Measurements from ENCODE around the gene CASP10. TPM values are rescaled to one million over a fixed set of nuclear protein-coding genes. Genes with fewer than 3 reads are reported as not detected.

The CASP10 gene
- total and polyA plus RNA-seq, 2 of the 8 experiments (the other 6 are each of a cell fraction or from before 2014, with no cell fraction given) = 2.3 to 4.0 TPM

- TF ChIP-seq FOSL1 (IDR thresholded peaks at IDR 0.05; ENCODE audit: insufficient read depth, low read depth, low read length) (no peak), TCF12 (IDR thresholded peaks at IDR 0.05; ENCODE audit: low read depth, low read length) (no peak), KDM4A (IDR thresholded peaks at IDR 0.05; ENCODE audit: low read depth, low read length, severe bottlenecking) (no peak), ATF3 (IDR thresholded peaks at IDR 0.05; ENCODE audit: insufficient read depth, low read depth, low read length) (no peak), SRF (IDR thresholded peaks at IDR 0.05; ENCODE audit: low read depth, low read length) (no peak), JUN (IDR thresholded peaks at IDR 0.05; ENCODE audit: low read depth, low read length) (no peak), PHF8 (conservative IDR thresholded peaks at IDR 0.05; ENCODE audit: low read depth, low read length) (no peak), SIX5 (IDR thresholded peaks at IDR 0.05; ENCODE audit: low read depth, low read length) (no peak)
- TF ChIP-seq, protein P1, sequence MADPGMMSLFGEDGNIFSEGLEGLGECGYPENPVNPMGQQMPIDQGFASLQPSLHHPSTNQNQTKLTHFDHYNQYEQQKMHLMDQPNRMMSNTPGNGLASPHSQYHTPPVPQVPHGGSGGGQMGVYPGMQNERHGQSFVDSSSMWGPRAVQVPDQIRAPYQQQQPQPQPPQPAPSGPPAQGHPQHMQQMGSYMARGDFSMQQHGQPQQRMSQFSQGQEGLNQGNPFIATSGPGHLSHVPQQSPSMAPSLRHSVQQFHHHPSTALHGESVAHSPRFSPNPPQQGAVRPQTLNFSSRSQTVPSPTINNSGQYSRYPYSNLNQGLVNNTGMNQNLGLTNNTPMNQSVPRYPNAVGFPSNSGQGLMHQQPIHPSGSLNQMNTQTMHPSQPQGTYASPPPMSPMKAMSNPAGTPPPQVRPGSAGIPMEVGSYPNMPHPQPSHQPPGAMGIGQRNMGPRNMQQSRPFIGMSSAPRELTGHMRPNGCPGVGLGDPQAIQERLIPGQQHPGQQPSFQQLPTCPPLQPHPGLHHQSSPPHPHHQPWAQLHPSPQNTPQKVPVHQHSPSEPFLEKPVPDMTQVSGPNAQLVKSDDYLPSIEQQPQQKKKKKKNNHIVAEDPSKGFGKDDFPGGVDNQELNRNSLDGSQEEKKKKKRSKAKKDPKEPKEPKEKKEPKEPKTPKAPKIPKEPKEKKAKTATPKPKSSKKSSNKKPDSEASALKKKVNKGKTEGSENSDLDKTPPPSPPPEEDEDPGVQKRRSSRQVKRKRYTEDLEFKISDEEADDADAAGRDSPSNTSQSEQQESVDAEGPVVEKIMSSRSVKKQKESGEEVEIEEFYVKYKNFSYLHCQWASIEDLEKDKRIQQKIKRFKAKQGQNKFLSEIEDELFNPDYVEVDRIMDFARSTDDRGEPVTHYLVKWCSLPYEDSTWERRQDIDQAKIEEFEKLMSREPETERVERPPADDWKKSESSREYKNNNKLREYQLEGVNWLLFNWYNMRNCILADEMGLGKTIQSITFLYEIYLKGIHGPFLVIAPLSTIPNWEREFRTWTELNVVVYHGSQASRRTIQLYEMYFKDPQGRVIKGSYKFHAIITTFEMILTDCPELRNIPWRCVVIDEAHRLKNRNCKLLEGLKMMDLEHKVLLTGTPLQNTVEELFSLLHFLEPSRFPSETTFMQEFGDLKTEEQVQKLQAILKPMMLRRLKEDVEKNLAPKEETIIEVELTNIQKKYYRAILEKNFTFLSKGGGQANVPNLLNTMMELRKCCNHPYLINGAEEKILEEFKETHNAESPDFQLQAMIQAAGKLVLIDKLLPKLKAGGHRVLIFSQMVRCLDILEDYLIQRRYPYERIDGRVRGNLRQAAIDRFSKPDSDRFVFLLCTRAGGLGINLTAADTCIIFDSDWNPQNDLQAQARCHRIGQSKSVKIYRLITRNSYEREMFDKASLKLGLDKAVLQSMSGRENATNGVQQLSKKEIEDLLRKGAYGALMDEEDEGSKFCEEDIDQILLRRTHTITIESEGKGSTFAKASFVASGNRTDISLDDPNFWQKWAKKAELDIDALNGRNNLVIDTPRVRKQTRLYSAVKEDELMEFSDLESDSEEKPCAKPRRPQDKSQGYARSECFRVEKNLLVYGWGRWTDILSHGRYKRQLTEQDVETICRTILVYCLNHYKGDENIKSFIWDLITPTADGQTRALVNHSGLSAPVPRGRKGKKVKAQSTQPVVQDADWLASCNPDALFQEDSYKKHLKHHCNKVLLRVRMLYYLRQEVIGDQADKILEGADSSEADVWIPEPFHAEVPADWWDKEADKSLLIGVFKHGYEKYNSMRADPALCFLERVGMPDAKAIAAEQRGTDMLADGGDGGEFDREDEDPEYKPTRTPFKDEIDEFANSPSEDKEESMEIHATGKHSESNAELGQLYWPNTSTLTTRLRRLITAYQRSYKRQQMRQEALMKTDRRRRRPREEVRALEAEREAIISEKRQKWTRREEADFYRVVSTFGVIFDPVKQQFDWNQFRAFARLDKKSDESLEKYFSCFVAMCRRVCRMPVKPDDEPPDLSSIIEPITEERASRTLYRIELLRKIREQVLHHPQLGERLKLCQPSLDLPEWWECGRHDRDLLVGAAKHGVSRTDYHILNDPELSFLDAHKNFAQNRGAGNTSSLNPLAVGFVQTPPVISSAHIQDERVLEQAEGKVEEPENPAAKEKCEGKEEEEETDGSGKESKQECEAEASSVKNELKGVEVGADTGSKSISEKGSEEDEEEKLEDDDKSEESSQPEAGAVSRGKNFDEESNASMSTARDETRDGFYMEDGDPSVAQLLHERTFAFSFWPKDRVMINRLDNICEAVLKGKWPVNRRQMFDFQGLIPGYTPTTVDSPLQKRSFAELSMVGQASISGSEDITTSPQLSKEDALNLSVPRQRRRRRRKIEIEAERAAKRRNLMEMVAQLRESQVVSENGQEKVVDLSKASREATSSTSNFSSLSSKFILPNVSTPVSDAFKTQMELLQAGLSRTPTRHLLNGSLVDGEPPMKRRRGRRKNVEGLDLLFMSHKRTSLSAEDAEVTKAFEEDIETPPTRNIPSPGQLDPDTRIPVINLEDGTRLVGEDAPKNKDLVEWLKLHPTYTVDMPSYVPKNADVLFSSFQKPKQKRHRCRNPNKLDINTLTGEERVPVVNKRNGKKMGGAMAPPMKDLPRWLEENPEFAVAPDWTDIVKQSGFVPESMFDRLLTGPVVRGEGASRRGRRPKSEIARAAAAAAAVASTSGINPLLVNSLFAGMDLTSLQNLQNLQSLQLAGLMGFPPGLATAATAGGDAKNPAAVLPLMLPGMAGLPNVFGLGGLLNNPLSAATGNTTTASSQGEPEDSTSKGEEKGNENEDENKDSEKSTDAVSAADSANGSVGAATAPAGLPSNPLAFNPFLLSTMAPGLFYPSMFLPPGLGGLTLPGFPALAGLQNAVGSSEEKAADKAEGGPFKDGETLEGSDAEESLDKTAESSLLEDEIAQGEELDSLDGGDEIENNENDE (IDR thresholded peaks at IDR 0.05; ENCODE audit: insufficient replicate concordance, low read length) = no peak
These were observed 45.2 kb upstream of the CASP10 start (continued) for GRCh38 chr2:201137505-201138400.

Measured in H1 (cell line).